Panc1 (cell line): Measurements from ENCODE around the gene TRIM25. TPM values are rescaled to one million over a fixed set of nuclear protein-coding genes. Genes with fewer than 3 reads are reported as not detected.
A peak's percentile ranks its signal among the peaks of the same experiment; 100 is the strongest.

ENCODE experiments used
- ATAC-seq: fragments of 200-7000 bp; cut with Tn5 transposase; 2 replicates; pipeline ENCODE4 v1.9.1; 2020; ENCODE audit warnings: mild to moderate bottlenecking, moderate library complexity
- BruUV-seq: library from RNA; stranded (reverse); fragments of 400-500 nt; replicated peaks from 2 replicates; lab custom pipeline; 2021; lab: Mats Ljungman, UMichigan
- CTCF ChIA-PET: fragments of 300-600 bp; sonication (Branson Sonifier 250); formaldehyde crosslinking; loops from one replicate; lab custom pipeline; 2022; ENCODE audit warnings: antibody characterized with exemption; lab: Charles Lee
- POLR2A ChIA-PET: fragments of 300-600 bp; sonication (Branson Sonifier 250); formaldehyde crosslinking; loops from one replicate; lab custom pipeline; 2022; ENCODE audit warnings: antibody characterized with exemption; lab: Charles Lee
- DNase-seq: peaks from one replicate; pipeline ENCODE4 v3.0.0-alpha.2; 2010; ENCODE audit warnings: low read depth, low spot score
- H3K27ac ChIP-seq: 2 replicates; pipeline ENCODE4 v1.5.1; 2011; ENCODE audit warnings: mild to moderate bottlenecking, low read length, inconsistent platforms
- H3K27me3 ChIP-seq: fragments of 200-500 bp; sonication (Bioruptor generic); 2 replicates; pipeline ENCODE4 v1.6.0; 2014; ENCODE audit warnings: low read length, inconsistent platforms; ENCODE audit not compliant: control insufficient read depth, insufficient read depth
- H3K36me3 ChIP-seq: fragments of 200-500 bp; sonication (Bioruptor generic); 2 replicates; pipeline ENCODE4 v1.5.1; 2014; ENCODE audit warnings: inconsistent platforms, mild to moderate bottlenecking, low read length, moderate library complexity; ENCODE audit not compliant: control insufficient read depth, insufficient read depth
- H3K4me1 ChIP-seq: 2 replicates; pipeline ENCODE4 v1.5.1; 2011; ENCODE audit warnings: inconsistent platforms, mild to moderate bottlenecking, low read length, moderate library complexity; ENCODE audit not compliant: control insufficient read depth, insufficient read depth
- H3K4me3 ChIP-seq, 2 experiments: 2 replicates each; pipeline ENCODE4 v1.5.1; 2011 to 2012; ENCODE audit warnings: low read depth in 2 of 2, low read length in 2 of 2, mild to moderate bottlenecking in 2 of 2, inconsistent platforms in 1 of 2, moderate library complexity in 1 of 2
- H3K9me3 ChIP-seq: fragments of 200-500 bp; sonication (Bioruptor generic); 2 replicates; pipeline ENCODE4 v1.5.1; 2014; ENCODE audit warnings: low read depth, mild to moderate bottlenecking, inconsistent platforms, low read length, moderate library complexity; ENCODE audit not compliant: control insufficient read depth, insufficient read depth
- CTCF ChIP-seq: fragments of 450-650 bp; IDR thresholded peaks from 2 replicates; pipeline ENCODE4 v1.5.1; 2017; ENCODE audit warnings: mild to moderate bottlenecking
- POLR2AphosphoS5 ChIP-seq: IDR thresholded peaks from 2 replicates; pipeline ENCODE4 v1.6.1; 2012; ENCODE audit warnings: mild to moderate bottlenecking, low read depth, low read length, moderate library complexity
- REST ChIP-seq, 2 experiments: IDR thresholded peaks; 2 replicates each; pipeline ENCODE4 v1.6.1; 2011 to 2012; ENCODE audit warnings: low read depth in 2 of 2, control low read depth in 1 of 2, low read length in 1 of 2, mild to moderate bottlenecking in 1 of 2, moderate library complexity in 1 of 2; ENCODE audit not compliant: insufficient read depth in 1 of 2
- SIN3A ChIP-seq: IDR thresholded peaks from 2 replicates; pipeline ENCODE4 v1.6.1; 2012; ENCODE audit warnings: low read depth, mild to moderate bottlenecking, low read length, moderate library complexity, borderline replicate concordance; ENCODE audit not compliant: insufficient read depth
- TCF7L2 ChIP-seq: IDR thresholded peaks from 2 replicates; pipeline ENCODE4 v1.6.1; 2011; ENCODE audit warnings: mild to moderate bottlenecking, low read depth, low read length, inconsistent platforms
- in situ Hi-C: cut with HindIII; loops from 2 replicates; pipeline ENCODE4 v1.10.0; 2016; ENCODE audit warnings: low sequenced_read_pairs, low pct_unique_long_range_greater_than_20kb
- intact Hi-C: fragments of 100-400 bp; cut with micrococcal nuclease; formaldehyde crosslinking; loops from one replicate; pipeline ENCODE4 v1.10.0; 2022; ENCODE audit not compliant: unreplicated experiment
- total RNA-seq: library from RNA; stranded (reverse); gene quantifications from one replicate; pipeline ENCODE4 v1.2.1, GENCODE V29; 2021; ENCODE audit not compliant: unreplicated experiment

TRIM25 gene
- total RNA-seq, 1 experiment from 2014 or later, result 73.2 TPM

GRCh38 chr17:56909742-56910508 is 3.9 kb downstream of the TRIM25 start:
- H3K4me3 ChIP-seq, result peak overlapping the region; percentile 8 to 34; a peak in 3 of 4 replicates
- ChIA-PET POLR2A (interaction anchor here (0.5 kb wide), 1 partner anchor 54 kb away, joined by 11 read pairs; no protein-coding TSS in a partner anchor), CTCF (no interaction called here)
- H3K27me3 ChIP-seq, result no peaks in the 10 kb centered on the region
- intact Hi-C loops (loop anchor here (5.0 kb wide), 1 partner anchor 32 kb away; no protein-coding TSS in a partner anchor), in situ Hi-C loops (no loop called here)
- H3K27ac ChIP-seq, result peak overlapping the region; percentile 55
- no peak for DNase-seq
- no TSS peak for BruUV-seq
- no peak for ATAC-seq
- peaks cover 10% of the 10 kb centered on the region for H3K4me1 ChIP-seq
- TF ChIP-seq TCF7L2 (no peak), POLR2AphosphoS5 (no peak), REST (IDR thresholded peaks at IDR 0.05; ENCODE audit: insufficient read depth in 1 of 2, low read depth in 2 of 2, low read length in 1 of 2) (no peak), SIN3A (no peak), CTCF (no peak)
- H3K36me3 ChIP-seq, result peaks cover 18% of the 10 kb centered on the region
- no peaks in the 10 kb centered on the region for H3K9me3 ChIP-seq

GRCh38 chr17:56908001-56908542 is 5.8 kb downstream of the TRIM25 start:
- in situ Hi-C loops (no loop called here), intact Hi-C loops (loop anchor here (5.0 kb wide), 1 partner anchor 34 kb away; no protein-coding TSS in a partner anchor)
- no peak for DNase-seq
- peaks cover 31% of the 10 kb centered on the region for H3K36me3 ChIP-seq
- H3K27me3 ChIP-seq, result no peaks in the 10 kb centered on the region
- ChIA-PET CTCF (no interaction called here), POLR2A (no interaction called here)
- no peak overlapping the region for H3K4me3 ChIP-seq
- TF ChIP-seq CTCF (no peak), REST (IDR thresholded peaks at IDR 0.05; ENCODE audit: insufficient read depth in 1 of 2, low read depth in 2 of 2, low read length in 1 of 2) (no peak), POLR2AphosphoS5 (no peak), TCF7L2 (no peak), SIN3A (no peak)
- no peak for ATAC-seq
- no TSS peak for BruUV-seq
- H3K4me1 ChIP-seq, result peaks cover 10% of the 10 kb centered on the region
- H3K9me3 ChIP-seq, result no peaks in the 10 kb centered on the region
- no peak overlapping the region for H3K27ac ChIP-seq
